HepG2 (cell line): ENCODE data around the gene ITGB1. TPM values are rescaled to one million over a fixed set of nuclear protein-coding genes. Genes with fewer than 3 reads are reported as not detected.
"Not testable (repeated sequence)": the region's sequence is repeated elsewhere in the genome, so short reads cannot be mapped to it uniquely, and the experiment has no call there.

Experiments
- ATAC-seq: fragments of 200-7000 bp; cut with Tn5 transposase; 3 replicates; pipeline ENCODE4 v1.9.1; 2020; ENCODE audit warnings: mild to moderate bottlenecking, moderate library complexity
- BruUV-seq: library from RNA; stranded (reverse); fragments of 400-500 nt; replicated peaks from 2 replicates; lab custom pipeline; 2021; lab: Mats Ljungman, UMichigan
- CTCF ChIA-PET: fragments of 300-600 bp; formaldehyde crosslinking; extraction: SDS; loops from one replicate; lab custom pipeline; 2021; ENCODE audit warnings: low total read pairs, inconsistent platforms, low intra/inter-chr PET ratio; lab: Yijun Ruan, JAX
- POLR2A ChIA-PET: fragments of 350-600 bp; sonication (Branson Sonifier 250); formaldehyde crosslinking; loops from one replicate; lab custom pipeline; 2020; ENCODE audit warnings: antibody characterized with exemption, inconsistent platforms; lab: Yijun Ruan, JAX
- DNase-seq: peaks from one replicate; pipeline ENCODE4 v3.0.0-alpha.2; 2015; ENCODE audit warnings: low spot score
- FAIRE-seq: peaks from 3 replicates; lab custom pipeline; 2011; peaks lifted over from hg19 to GRCh38; lab: Jason Lieb, UNC
- H2AFZ ChIP-seq: one replicate; pipeline ENCODE4 v1.6.1; 2011; ENCODE audit warnings: low read length, inconsistent platforms
- H3K27ac ChIP-seq: fragments of 300-600 bp; 3 replicates; pipeline ENCODE4 v1.8.0; 2011; ENCODE audit warnings: mixed run types, mild to moderate bottlenecking, mixed read lengths, low read length, inconsistent platforms; ENCODE audit not compliant: insufficient read depth; ENCODE audit errors: extremely low read length
- H3K27me3 ChIP-seq, 2 experiments: fragments of 200-600 bp in 1 of 2; 2 replicates in 1 of 2; 3 replicates in 1 of 2; pipeline versions ENCODE4 v1.6.0 to v1.8.0; 2011; ENCODE audit warnings: low read length in 2 of 2, mild to moderate bottlenecking in 2 of 2, moderate library complexity in 2 of 2, inconsistent platforms in 1 of 2; ENCODE audit not compliant: insufficient read depth in 2 of 2, control insufficient read depth in 1 of 2
- H3K36me3 ChIP-seq, 2 experiments: fragments of 200-600 bp in 1 of 2; replicated peaks in 1 of 2; 2 replicates in 1 of 2; 3 replicates in 1 of 2; pipeline versions ENCODE4 v1.5.1 to v1.8.0; 2011; ENCODE audit warnings: low read length in 2 of 2, inconsistent platforms in 1 of 2; ENCODE audit not compliant: insufficient read depth in 2 of 2, control insufficient read depth in 1 of 2
- H3K4me1 ChIP-seq: 2 replicates; pipeline ENCODE4 v1.5.1; 2012; ENCODE audit warnings: low read length, inconsistent platforms; ENCODE audit not compliant: insufficient read depth
- H3K4me2 ChIP-seq: 2 replicates; pipeline ENCODE4 v1.6.0; 2011; ENCODE audit warnings: low read depth, low read length, inconsistent platforms
- H3K4me3 ChIP-seq, 3 experiments: fragments of 200-600 bp in 1 of 3; sonication (generic), shearing (Covaris generic) in 1 of 3; replicated peaks in 1 of 3; 2 replicates each; pipeline ENCODE4 v1.5.1; 2011 to 2016; ENCODE audit warnings: low read length in 3 of 3, inconsistent platforms in 2 of 3, low read depth in 2 of 3, mild to moderate bottlenecking in 2 of 3, control low read depth in 1 of 3, mixed read lengths in 1 of 3; ENCODE audit not compliant: insufficient read depth in 1 of 3
- H3K79me2 ChIP-seq: one replicate; pipeline ENCODE4 v1.6.1; 2011; ENCODE audit warnings: low read length, inconsistent platforms; ENCODE audit not compliant: insufficient read depth
- H3K9ac ChIP-seq: 2 replicates; pipeline ENCODE4 v1.6.0; 2011; ENCODE audit warnings: mild to moderate bottlenecking, low read depth, low read length, inconsistent platforms; ENCODE audit not compliant: insufficient read depth
- H3K9me3 ChIP-seq: 2 replicates; pipeline ENCODE4 v1.5.1; 2012; ENCODE audit warnings: mild to moderate bottlenecking, low read length
- H4K20me1 ChIP-seq: 2 replicates; pipeline ENCODE4 v1.6.0; 2011; ENCODE audit warnings: inconsistent platforms, mild to moderate bottlenecking, low read length, moderate library complexity; ENCODE audit not compliant: insufficient read depth
- HNF4G ChIP-seq, 2 experiments: sonication (generic) in 1 of 2; formaldehyde crosslinking in 1 of 2; IDR thresholded peaks; 2 replicates each; pipeline versions ENCODE4 v1.4.0 to v1.6.1; 2011 to 2020; ENCODE audit warnings: borderline replicate concordance in 2 of 2, low read depth in 2 of 2, mild to moderate bottlenecking in 2 of 2, low read length in 1 of 2, missing genetic modification reagents in 1 of 2, moderate library complexity in 1 of 2
- IRF9 ChIP-seq: sonication (generic); formaldehyde crosslinking; IDR thresholded peaks from 2 replicates; pipeline ENCODE4 v1.8.0; 2022; ENCODE audit warnings: missing genetic modification reagents, mild to moderate bottlenecking, borderline replicate concordance
- SAFB2 ChIP-seq: sonication (generic); formaldehyde crosslinking; IDR thresholded peaks from 2 replicates; pipeline ENCODE4 v1.5.1; 2020; ENCODE audit warnings: missing genetic modification reagents, low read depth, mild to moderate bottlenecking, borderline replicate concordance
- STAG1 ChIP-seq: sonication (generic); formaldehyde crosslinking; IDR thresholded peaks from 2 replicates; pipeline ENCODE4 v1.4.0; 2020; ENCODE audit warnings: missing genetic modification reagents
- ZMYM3 ChIP-seq: sonication (generic); formaldehyde crosslinking; IDR thresholded peaks from 2 replicates; pipeline ENCODE4 v1.5.1; 2020; ENCODE audit warnings: mild to moderate bottlenecking, missing genetic modification reagents
- ZNF563 ChIP-seq: sonication (generic); formaldehyde crosslinking; IDR thresholded peaks from 2 replicates; pipeline ENCODE4 v1.8.0; 2022; ENCODE audit warnings: mild to moderate bottlenecking, moderate library complexity, missing genetic modification reagents
- WGBS: methylation state at CpG from one replicate; pipeline ENCODE4 v1.1.6; 2017; ENCODE audit warnings: low lambda C conversion rate; 5-methylcytosine and 5-hydroxymethylcytosine counted together
- in situ Hi-C: cut with HindIII; loops from 2 replicates; pipeline ENCODE4 v1.10.0; 2017; ENCODE audit warnings: low pct_unique_long_range_greater_than_20kb; ENCODE audit not compliant: extremely low pct_ligation_motif_present
- intact Hi-C: fragments of 100-400 bp; cut with micrococcal nuclease; formaldehyde crosslinking; loops from one replicate; pipeline ENCODE4 v1.10.0; 2022; ENCODE audit not compliant: unreplicated experiment
- polyA plus RNA-seq, 8 experiments: library from polyadenylated mRNA; depleted of rRNA in 3 of 8; stranded (reverse) in 7 of 8; unstranded in 1 of 8; fragments of >200 nt; fragmentation: Illumina TruSeq in 4 of 8; extraction: Trizol in 4 of 8; gene quantifications; 2 replicates each; pipeline versions ENCODE4 v1.2.1 to v1.2.3, GENCODE V29; 2011 to 2016; ENCODE audit warnings: low read depth in 4 of 8, missing spikeins in 1 of 8, mixed read lengths in 1 of 8; ENCODE audit not compliant: insufficient read depth in 1 of 8
- total RNA-seq, 5 experiments: library from RNA; depleted of rRNA; stranded (reverse); fragments of >200 nt; fragmentation: Illumina TruSeq; extraction: Trizol; gene quantifications; 2 replicates each; pipeline ENCODE4 v1.2.3, GENCODE V29; 2016; ENCODE audit warnings: low read depth in 1 of 5
- TF ChIP-seq, protein P1 (sequence below), 2 experiments: sonication (generic) in 1 of 2; formaldehyde crosslinking in 1 of 2; IDR thresholded peaks; 2 replicates each; pipeline versions ENCODE4 v1.4.0 to v1.6.1; 2018 to 2020; ENCODE audit warnings: missing genetic modification reagents in 2 of 2, borderline replicate concordance in 1 of 2, low read depth in 1 of 2, mild to moderate bottlenecking in 1 of 2, missing biosample characterization in 1 of 2

The ITGB1 gene
- total and polyA plus RNA-seq, 2 of the 13 experiments (the other 11 are each of a cell fraction or from before 2014, with no cell fraction given), result 190 to 204 TPM

GRCh38 chr10:32980242-32980557 is 22.2 kb upstream of the ITGB1 start:
- POLR2A ChIA-PET, result interaction anchor here (0.7 to 4.8 kb wide), 14 partner anchors 9 to 217 kb away, joined by 3 to 47 read pairs (median 4); partner anchors contain the start of gene ITGB1
- TF ChIP-seq, protein P1, sequence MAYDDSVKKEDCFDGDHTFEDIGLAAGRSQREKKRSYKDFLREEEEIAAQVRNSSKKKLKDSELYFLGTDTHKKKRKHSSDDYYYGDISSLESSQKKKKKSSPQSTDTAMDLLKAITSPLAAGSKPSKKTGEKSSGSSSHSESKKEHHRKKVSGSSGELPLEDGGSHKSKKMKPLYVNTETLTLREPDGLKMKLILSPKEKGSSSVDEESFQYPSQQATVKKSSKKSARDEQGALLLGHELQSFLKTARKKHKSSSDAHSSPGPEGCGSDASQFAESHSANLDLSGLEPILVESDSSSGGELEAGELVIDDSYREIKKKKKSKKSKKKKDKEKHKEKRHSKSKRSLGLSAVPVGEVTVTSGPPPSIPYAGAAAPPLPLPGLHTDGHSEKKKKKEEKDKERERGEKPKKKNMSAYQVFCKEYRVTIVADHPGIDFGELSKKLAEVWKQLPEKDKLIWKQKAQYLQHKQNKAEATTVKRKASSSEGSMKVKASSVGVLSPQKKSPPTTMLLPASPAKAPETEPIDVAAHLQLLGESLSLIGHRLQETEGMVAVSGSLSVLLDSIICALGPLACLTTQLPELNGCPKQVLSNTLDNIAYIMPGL (CRISPR knock-in tag; IDR thresholded peaks at IDR 0.05; ENCODE audit: borderline replicate concordance in 1 of 2, low read depth in 1 of 2), result 0 out of 4 replicates have a peak, but pooled peaks of 1 of the 2 experiments have one; percentile 34
- TF ChIP-seq STAG1 (CRISPR knock-in tag) (no peak), HNF4G (IDR thresholded peaks at IDR 0.05; ENCODE audit: borderline replicate concordance, low read depth, low read length) (no peak), HNF4G (CRISPR knock-in tag; IDR thresholded peaks at IDR 0.05; ENCODE audit: borderline replicate concordance, low read depth) (no peak), SAFB2 (CRISPR knock-in tag) (no peak; the same call in 1 of the 2 replicates), ZNF563 (CRISPR knock-in tag) (0 out of 2 replicates have a peak, but pooled peaks have one; percentile 17), IRF9 (CRISPR knock-in tag) (peak; percentile 33; the same call in 1 of the 2 replicates), ZMYM3 (no peak)
- intact Hi-C loops (loop anchor here (1.0 to 5.0 kb wide), 3 partner anchors 22 to 38 kb away; partner anchors contain the start of gene ITGB1), in situ Hi-C loops (no loop called here)
- peak overlapping the region; percentile 71 for H2AFZ ChIP-seq
- peak overlapping the region; percentile 61 to 79 (median 67) for H3K4me3 ChIP-seq
- ATAC-seq, result no peak
- H3K4me2 ChIP-seq, result peak overlapping the region; percentile 98
- H3K79me2 ChIP-seq, result no peaks in the 10 kb centered on the region
- H3K9me3 ChIP-seq, result no peaks in the 10 kb centered on the region
- H4K20me1 ChIP-seq, result no peaks in the 10 kb centered on the region
- DNase-seq, result no peak
- peak overlapping the region; percentile 70 for H3K27ac ChIP-seq
- H3K4me1 ChIP-seq, result peaks cover 43% of the 10 kb centered on the region
- 0% methylated on average over 6 of the region's 6 CpGs for WGBS
- peak overlapping the region; percentile 80 for H3K9ac ChIP-seq
- H3K27me3 ChIP-seq, result no peaks in the 10 kb centered on the region; a peak in 1 of 5 replicates
- CTCF ChIA-PET, result no interaction called here
- no peak for FAIRE-seq
- no peaks in the 10 kb centered on the region for H3K36me3 ChIP-seq
- TSS peak; percentile 73 for BruUV-seq

GRCh38 chr10:32979719-32980118 is 21.7 kb upstream of the ITGB1 start:
- in situ Hi-C loops, H3K9me3 ChIP-seq, DNase-seq, H3K79me2 ChIP-seq, FAIRE-seq, H4K20me1 ChIP-seq, H3K27ac ChIP-seq, H3K27me3 ChIP-seq, H2AFZ ChIP-seq, H3K36me3 ChIP-seq, BruUV-seq, ATAC-seq, CTCF ChIA-PET: not testable (repeated sequence)
- H3K4me3 ChIP-seq, result peak overlapping the region; percentile 61 to 79 (median 67); a peak in 5 of 6 replicates
- H3K4me2 ChIP-seq, result peak overlapping the region; percentile 98
- intact Hi-C loops, result loop anchor here (1.0 to 5.0 kb wide), 3 partner anchors 21 to 37 kb away; partner anchors contain the start of gene ITGB1
- POLR2A ChIA-PET, result interaction anchor here (0.7 to 4.8 kb wide), 11 partner anchors 8 to 217 kb away, joined by 3 to 47 read pairs (median 8); partner anchors contain the start of gene ITGB1
- peaks cover 38% of the 10 kb centered on the region for H3K4me1 ChIP-seq
- 0 out of 2 replicates have a peak overlapping the region, but pooled peaks have one; percentile 80 for H3K9ac ChIP-seq
- WGBS, result 41% methylated on average over 14 of the region's 14 CpGs
